Measurements from ENCODE around the gene FBLN5.

- no peak for TF ChIP-seq EZH2 (IDR thresholded peaks at IDR 0.05; ENCODE audit: borderline replicate concordance, low read length)
- TF ChIP-seq, protein P1, sequence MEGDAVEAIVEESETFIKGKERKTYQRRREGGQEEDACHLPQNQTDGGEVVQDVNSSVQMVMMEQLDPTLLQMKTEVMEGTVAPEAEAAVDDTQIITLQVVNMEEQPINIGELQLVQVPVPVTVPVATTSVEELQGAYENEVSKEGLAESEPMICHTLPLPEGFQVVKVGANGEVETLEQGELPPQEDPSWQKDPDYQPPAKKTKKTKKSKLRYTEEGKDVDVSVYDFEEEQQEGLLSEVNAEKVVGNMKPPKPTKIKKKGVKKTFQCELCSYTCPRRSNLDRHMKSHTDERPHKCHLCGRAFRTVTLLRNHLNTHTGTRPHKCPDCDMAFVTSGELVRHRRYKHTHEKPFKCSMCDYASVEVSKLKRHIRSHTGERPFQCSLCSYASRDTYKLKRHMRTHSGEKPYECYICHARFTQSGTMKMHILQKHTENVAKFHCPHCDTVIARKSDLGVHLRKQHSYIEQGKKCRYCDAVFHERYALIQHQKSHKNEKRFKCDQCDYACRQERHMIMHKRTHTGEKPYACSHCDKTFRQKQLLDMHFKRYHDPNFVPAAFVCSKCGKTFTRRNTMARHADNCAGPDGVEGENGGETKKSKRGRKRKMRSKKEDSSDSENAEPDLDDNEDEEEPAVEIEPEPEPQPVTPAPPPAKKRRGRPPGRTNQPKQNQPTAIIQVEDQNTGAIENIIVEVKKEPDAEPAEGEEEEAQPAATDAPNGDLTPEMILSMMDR (IDR thresholded peaks at IDR 0.05; ENCODE audit: low read length) = no peak
Measured at GRCh38 chr14:91882776-91883175, 64.7 kb downstream of the FBLN5 start.

All from OCI-LY1 (cell line).